BE2C (cell line): ENCODE measurements around the gene GATAD2A.

Experiments used
- DNase-seq: peaks from one replicate; pipeline ENCODE4 v3.0.0-alpha.2; 2020
- H3K27me3 ChIP-seq: fragments of 250-450 bp; sonication (Bioruptor Pico); 2 replicates; pipeline ENCODE4 v1.5.1; 2020; ENCODE audit warnings: mild to moderate bottlenecking
- H3K36me3 ChIP-seq: fragments of 250-450 bp; sonication (Bioruptor Pico); 2 replicates; pipeline ENCODE4 v1.5.1; 2020; ENCODE audit warnings: mild to moderate bottlenecking
- H3K4me1 ChIP-seq: fragments of 250-450 bp; sonication (Bioruptor Pico); 2 replicates; pipeline ENCODE4 v1.5.1; 2020
- H3K4me3 ChIP-seq: 2 replicates; pipeline ENCODE4 v1.5.1; 2011; ENCODE audit warnings: low read depth, low read length
- H3K9me3 ChIP-seq: fragments of 250-450 bp; sonication (Bioruptor Pico); 2 replicates; pipeline ENCODE4 v1.5.1; 2020
- TF ChIP-seq, protein P1 (sequence below): IDR thresholded peaks from 2 replicates; pipeline ENCODE4 v1.5.1; 2012; ENCODE audit warnings: mild to moderate bottlenecking, low read depth, low read length

Gene GATAD2A

GRCh38 chr19:19544954-19545591 lies 139.6 kb downstream of the GATAD2A start:
- no peaks in the 10 kb centered on the region for H3K36me3 ChIP-seq
- peaks cover 3% of the 10 kb centered on the region for H3K9me3 ChIP-seq
- H3K4me3 ChIP-seq, result no peak overlapping the region

DNA sequence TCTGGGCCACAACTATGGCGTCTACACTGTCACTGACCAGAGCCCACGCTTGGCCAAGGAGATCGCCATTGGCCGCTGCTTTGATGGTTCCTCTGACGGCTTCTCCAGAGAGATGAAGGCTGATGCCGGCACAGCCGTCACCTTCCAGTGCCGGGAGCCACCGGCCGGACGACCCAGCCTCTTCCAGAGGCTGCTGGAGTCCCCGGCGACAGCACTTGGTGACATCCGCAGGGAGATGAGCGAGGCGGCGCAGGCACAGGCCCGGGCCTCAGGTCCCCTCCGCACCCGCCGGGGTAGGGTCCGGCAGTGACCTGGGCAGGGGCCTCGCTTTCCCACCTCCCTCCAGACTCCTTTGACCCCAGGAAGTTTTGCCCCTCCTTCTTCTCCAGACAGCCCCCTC lies 140.2 kb downstream of the GATAD2A start:
- H3K27me3 ChIP-seq, result no peaks in the 10 kb centered on the region
- no peak for DNase-seq
- no peaks in the 10 kb centered on the region for H3K36me3 ChIP-seq
- no peak overlapping the region for H3K4me3 ChIP-seq
- TF ChIP-seq, protein P1, sequence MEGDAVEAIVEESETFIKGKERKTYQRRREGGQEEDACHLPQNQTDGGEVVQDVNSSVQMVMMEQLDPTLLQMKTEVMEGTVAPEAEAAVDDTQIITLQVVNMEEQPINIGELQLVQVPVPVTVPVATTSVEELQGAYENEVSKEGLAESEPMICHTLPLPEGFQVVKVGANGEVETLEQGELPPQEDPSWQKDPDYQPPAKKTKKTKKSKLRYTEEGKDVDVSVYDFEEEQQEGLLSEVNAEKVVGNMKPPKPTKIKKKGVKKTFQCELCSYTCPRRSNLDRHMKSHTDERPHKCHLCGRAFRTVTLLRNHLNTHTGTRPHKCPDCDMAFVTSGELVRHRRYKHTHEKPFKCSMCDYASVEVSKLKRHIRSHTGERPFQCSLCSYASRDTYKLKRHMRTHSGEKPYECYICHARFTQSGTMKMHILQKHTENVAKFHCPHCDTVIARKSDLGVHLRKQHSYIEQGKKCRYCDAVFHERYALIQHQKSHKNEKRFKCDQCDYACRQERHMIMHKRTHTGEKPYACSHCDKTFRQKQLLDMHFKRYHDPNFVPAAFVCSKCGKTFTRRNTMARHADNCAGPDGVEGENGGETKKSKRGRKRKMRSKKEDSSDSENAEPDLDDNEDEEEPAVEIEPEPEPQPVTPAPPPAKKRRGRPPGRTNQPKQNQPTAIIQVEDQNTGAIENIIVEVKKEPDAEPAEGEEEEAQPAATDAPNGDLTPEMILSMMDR, result no peak
- H3K4me1 ChIP-seq, result no peaks in the 10 kb centered on the region
- H3K9me3 ChIP-seq, result peaks cover 3% of the 10 kb centered on the region

More at GRCh38 chr19:19544954-19545591, 139.6 kb downstream of the GATAD2A start:
- peak; percentile 8 for DNase-seq
- TF ChIP-seq, protein P1, result no peak
- H3K27me3 ChIP-seq, result no peaks in the 10 kb centered on the region
- no peaks in the 10 kb centered on the region for H3K4me1 ChIP-seq

DNA sequence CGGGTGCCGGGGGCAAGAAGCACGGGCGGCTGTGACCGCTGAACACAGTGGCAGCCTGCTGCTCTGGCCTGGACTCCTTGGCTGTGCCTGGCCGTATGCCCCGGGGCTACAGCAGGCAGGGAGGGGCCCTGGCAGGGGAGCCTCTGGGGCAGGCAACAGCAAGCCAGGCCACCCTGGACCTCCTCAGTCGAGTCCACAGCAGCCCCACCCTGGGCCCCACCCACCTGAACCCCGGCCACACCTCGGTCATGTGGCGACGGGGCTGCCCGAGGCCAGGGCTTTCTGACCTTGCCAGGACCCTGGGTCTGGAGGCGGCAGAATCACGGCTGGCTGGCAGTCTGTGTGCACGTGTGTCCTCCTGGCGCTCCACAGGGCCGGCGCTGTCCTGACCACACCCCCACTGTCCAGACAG lies 141.3 kb downstream of the GATAD2A start:
- Histone ChIP-seq H3K9me3 (no peaks in the 10 kb centered on the region), H3K4me3 (no peak overlapping the region), H3K27me3 (no peaks in the 10 kb centered on the region), H3K36me3 (no peaks in the 10 kb centered on the region), H3K4me1 (no peaks in the 10 kb centered on the region)
- no peak for DNase-seq
- TF ChIP-seq, protein P1, result no peak

DNA sequence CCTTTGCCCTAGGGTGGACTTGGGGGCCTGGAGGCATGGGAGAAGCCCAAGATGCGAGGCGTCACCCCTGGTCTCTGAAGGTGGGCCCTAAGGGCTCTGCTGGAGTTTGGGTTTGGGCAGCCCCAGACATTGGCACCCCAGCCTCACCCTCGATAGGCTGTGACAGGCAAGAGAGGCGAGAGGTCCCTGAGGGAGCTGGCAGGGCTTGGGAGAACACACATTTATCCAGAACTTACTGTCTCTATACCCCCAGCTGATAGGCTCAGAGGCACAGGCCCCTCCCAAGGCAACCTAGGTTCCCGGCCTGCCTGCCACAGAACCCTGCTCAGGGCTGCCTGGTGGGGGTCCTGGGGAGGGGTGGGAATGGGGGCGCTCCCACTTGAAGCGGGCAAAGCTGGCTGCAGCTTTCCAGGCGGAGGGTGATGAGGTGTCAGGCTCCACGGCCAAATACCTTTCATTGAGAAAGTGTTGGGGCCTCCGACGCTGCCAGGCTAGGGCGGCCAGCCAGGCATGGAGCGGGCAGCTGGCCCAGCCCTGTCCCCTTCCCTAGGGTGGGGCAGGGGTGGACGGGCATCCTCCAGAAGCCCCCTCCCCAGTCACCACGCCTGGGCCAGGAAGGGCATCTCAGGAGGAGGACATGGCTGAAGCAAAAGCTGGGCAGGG lies 142.3 kb downstream of the GATAD2A start:
- H3K4me1 ChIP-seq, result no peaks in the 10 kb centered on the region
- no peaks in the 10 kb centered on the region for H3K27me3 ChIP-seq
- H3K36me3 ChIP-seq, result no peaks in the 10 kb centered on the region
- H3K9me3 ChIP-seq, result no peaks in the 10 kb centered on the region
- DNase-seq, result no peak
- TF ChIP-seq, protein P1, result no peak
- no peak overlapping the region for H3K4me3 ChIP-seq

DNA sequence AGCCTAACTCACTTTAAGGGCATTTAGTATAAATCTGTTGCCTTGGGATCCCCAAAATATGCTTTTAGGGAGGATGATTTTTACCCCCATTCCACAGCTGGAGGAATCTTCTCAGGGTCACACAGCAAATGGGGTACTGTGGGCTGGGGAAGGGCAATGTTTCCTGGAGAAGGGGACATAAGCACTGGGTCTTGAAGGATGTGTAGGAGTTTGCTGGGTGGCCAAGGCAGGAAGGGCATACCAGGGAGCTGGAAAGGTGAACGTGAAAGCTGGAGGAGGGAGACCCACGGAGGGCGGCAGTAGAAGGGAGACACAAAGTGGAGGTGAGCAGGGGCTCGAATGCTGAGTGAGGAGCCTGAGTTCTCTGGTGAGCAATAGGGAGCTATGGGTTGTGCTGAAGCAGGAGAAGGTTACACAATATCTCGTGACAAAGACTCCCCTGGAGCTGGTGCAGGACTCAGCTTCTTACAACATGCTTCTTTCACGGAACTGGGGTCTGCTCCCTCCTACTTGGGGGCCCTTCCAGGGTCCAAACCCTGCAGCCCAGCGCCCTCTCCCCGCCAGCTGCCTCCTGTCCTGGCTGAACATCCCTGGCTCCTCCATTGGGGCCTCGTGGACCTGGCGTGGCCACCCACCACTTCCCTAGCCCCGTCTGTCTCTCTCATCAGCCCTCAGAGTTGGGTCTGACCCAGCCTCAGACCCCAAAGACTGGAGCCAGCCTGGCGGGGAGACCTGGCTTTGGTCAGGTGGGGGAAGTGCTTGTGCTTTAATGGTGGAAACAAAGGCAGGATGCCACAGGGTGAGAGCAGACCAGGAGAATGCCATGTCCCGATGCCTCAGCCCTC lies 143.7 kb downstream of the GATAD2A start:
- H3K4me1 ChIP-seq, result no peaks in the 10 kb centered on the region
- no peak for DNase-seq
- TF ChIP-seq, protein P1, result no peak
- H3K36me3 ChIP-seq, result no peaks in the 10 kb centered on the region
- no peaks in the 10 kb centered on the region for H3K27me3 ChIP-seq
- H3K4me3 ChIP-seq, result no peak overlapping the region
- no peaks in the 10 kb centered on the region for H3K9me3 ChIP-seq
